HepG2 (cell line): Measurements from ENCODE around the gene ZNF624. TPM values are rescaled to one million over a fixed set of nuclear protein-coding genes. Genes with fewer than 3 reads are reported as not detected.

ENCODE experiments used
- CEBPG ChIP-seq: IDR thresholded peaks from 2 replicates; pipeline ENCODE4 v1.6.1; 2016
- GFI1 ChIP-seq: sonication (generic); formaldehyde crosslinking; IDR thresholded peaks from 2 replicates; pipeline ENCODE4 v1.5.0; 2020; ENCODE audit warnings: missing genetic modification reagents, mild to moderate bottlenecking, borderline replicate concordance
- GLI4 ChIP-seq: sonication (generic); formaldehyde crosslinking; IDR thresholded peaks from 2 replicates; pipeline ENCODE4 v1.5.1; 2020; ENCODE audit warnings: missing genetic modification reagents, mild to moderate bottlenecking, moderate library complexity, borderline replicate concordance
- JUND ChIP-seq: sonication (generic); formaldehyde crosslinking; IDR thresholded peaks from 2 replicates; pipeline ENCODE4 v1.8.0; 2022; ENCODE audit warnings: mild to moderate bottlenecking, missing genetic modification reagents
- LBX2 ChIP-seq: sonication (generic); formaldehyde crosslinking; IDR thresholded peaks from 2 replicates; pipeline ENCODE4 v1.5.0; 2020; ENCODE audit warnings: missing genetic modification reagents, mild to moderate bottlenecking, borderline replicate concordance
- MAF1 ChIP-seq: sonication (generic); formaldehyde crosslinking; IDR thresholded peaks from 2 replicates; pipeline ENCODE4 v1.5.0; 2020; ENCODE audit warnings: missing genetic modification reagents, borderline replicate concordance
- MXD3 ChIP-seq: IDR thresholded peaks from 2 replicates; pipeline ENCODE4 v1.6.1; 2016; ENCODE audit warnings: mild to moderate bottlenecking, missing biosample characterization, missing genetic modification reagents
- RFX5 ChIP-seq: IDR thresholded peaks from 2 replicates; pipeline ENCODE4 v1.6.1; 2011; ENCODE audit warnings: low read depth, low read length, improper control_type of control experiment
- ZMYM4 ChIP-seq: sonication (generic); formaldehyde crosslinking; IDR thresholded peaks from 2 replicates; pipeline ENCODE4 v1.8.1; 2023; ENCODE audit warnings: mild to moderate bottlenecking, missing genetic modification reagents
- ZNF367 ChIP-seq: sonication (generic); formaldehyde crosslinking; IDR thresholded peaks from 2 replicates; pipeline ENCODE4 v1.4.0; 2020; ENCODE audit warnings: missing genetic modification reagents, borderline replicate concordance
- ZNF383 ChIP-seq: sonication (generic); formaldehyde crosslinking; IDR thresholded peaks from 2 replicates; pipeline ENCODE4 v1.4.0; 2020; ENCODE audit warnings: missing genetic modification reagents, mild to moderate bottlenecking, borderline replicate concordance
- ZNF503 ChIP-seq: sonication (generic); formaldehyde crosslinking; IDR thresholded peaks from 2 replicates; pipeline ENCODE4 v1.4.0; 2020; ENCODE audit warnings: missing genetic modification reagents
- ZNF558 ChIP-seq: sonication (generic); formaldehyde crosslinking; IDR thresholded peaks from 2 replicates; pipeline ENCODE4 v1.9.0; 2022; ENCODE audit warnings: mild to moderate bottlenecking, missing genetic modification reagents, borderline replicate concordance
- ZNF629 ChIP-seq: sonication (generic); formaldehyde crosslinking; conservative IDR thresholded peaks from 2 replicates; pipeline ENCODE4 v1.5.0; 2020; ENCODE audit warnings: missing genetic modification reagents
- ZNF768 ChIP-seq: sonication (generic); formaldehyde crosslinking; IDR thresholded peaks from 2 replicates; pipeline ENCODE4 v1.4.0; 2020; ENCODE audit warnings: missing genetic modification reagents
- ZSCAN12 ChIP-seq: sonication (generic); formaldehyde crosslinking; IDR thresholded peaks from 2 replicates; pipeline ENCODE4 v1.9.0; 2021; ENCODE audit warnings: mild to moderate bottlenecking, missing genetic modification reagents
- polyA plus RNA-seq, 8 experiments: library from polyadenylated mRNA; depleted of rRNA in 3 of 8; stranded (reverse) in 7 of 8; unstranded in 1 of 8; fragments of >200 nt; fragmentation: Illumina TruSeq in 4 of 8; extraction: Trizol in 4 of 8; gene quantifications; 2 replicates each; pipeline versions ENCODE4 v1.2.1 to v1.2.3, GENCODE V29; 2011 to 2016; ENCODE audit warnings: low read depth in 4 of 8, missing spikeins in 1 of 8, mixed read lengths in 1 of 8; ENCODE audit not compliant: insufficient read depth in 1 of 8
- total RNA-seq, 5 experiments: library from RNA; depleted of rRNA; stranded (reverse); fragments of >200 nt; fragmentation: Illumina TruSeq; extraction: Trizol; gene quantifications; 2 replicates each; pipeline ENCODE4 v1.2.3, GENCODE V29; 2016; ENCODE audit warnings: low read depth in 1 of 5
- TF ChIP-seq, protein P1 (sequence below): sonication (generic); formaldehyde crosslinking; IDR thresholded peaks from 2 replicates; pipeline ENCODE4 v1.4.0; 2020; ENCODE audit warnings: missing genetic modification reagents
- TF ChIP-seq, protein P2 (sequence below): sonication (generic); formaldehyde crosslinking; IDR thresholded peaks from 2 replicates; pipeline ENCODE4 v1.9.0; 2021; ENCODE audit warnings: missing genetic modification reagents, mild to moderate bottlenecking, borderline replicate concordance
- TF ChIP-seq, protein P3 (sequence below): sonication (generic); formaldehyde crosslinking; IDR thresholded peaks from 2 replicates; pipeline ENCODE4 v1.8.0; 2022; ENCODE audit warnings: missing genetic modification reagents, low read depth, mild to moderate bottlenecking, borderline replicate concordance

The ZNF624 gene
- total and polyA plus RNA-seq, 2 of the 13 experiments (the other 11 are each of a cell fraction or from before 2014, with no cell fraction given) = 0.75 to 3.5 TPM

- TF ChIP-seq, protein P1, sequence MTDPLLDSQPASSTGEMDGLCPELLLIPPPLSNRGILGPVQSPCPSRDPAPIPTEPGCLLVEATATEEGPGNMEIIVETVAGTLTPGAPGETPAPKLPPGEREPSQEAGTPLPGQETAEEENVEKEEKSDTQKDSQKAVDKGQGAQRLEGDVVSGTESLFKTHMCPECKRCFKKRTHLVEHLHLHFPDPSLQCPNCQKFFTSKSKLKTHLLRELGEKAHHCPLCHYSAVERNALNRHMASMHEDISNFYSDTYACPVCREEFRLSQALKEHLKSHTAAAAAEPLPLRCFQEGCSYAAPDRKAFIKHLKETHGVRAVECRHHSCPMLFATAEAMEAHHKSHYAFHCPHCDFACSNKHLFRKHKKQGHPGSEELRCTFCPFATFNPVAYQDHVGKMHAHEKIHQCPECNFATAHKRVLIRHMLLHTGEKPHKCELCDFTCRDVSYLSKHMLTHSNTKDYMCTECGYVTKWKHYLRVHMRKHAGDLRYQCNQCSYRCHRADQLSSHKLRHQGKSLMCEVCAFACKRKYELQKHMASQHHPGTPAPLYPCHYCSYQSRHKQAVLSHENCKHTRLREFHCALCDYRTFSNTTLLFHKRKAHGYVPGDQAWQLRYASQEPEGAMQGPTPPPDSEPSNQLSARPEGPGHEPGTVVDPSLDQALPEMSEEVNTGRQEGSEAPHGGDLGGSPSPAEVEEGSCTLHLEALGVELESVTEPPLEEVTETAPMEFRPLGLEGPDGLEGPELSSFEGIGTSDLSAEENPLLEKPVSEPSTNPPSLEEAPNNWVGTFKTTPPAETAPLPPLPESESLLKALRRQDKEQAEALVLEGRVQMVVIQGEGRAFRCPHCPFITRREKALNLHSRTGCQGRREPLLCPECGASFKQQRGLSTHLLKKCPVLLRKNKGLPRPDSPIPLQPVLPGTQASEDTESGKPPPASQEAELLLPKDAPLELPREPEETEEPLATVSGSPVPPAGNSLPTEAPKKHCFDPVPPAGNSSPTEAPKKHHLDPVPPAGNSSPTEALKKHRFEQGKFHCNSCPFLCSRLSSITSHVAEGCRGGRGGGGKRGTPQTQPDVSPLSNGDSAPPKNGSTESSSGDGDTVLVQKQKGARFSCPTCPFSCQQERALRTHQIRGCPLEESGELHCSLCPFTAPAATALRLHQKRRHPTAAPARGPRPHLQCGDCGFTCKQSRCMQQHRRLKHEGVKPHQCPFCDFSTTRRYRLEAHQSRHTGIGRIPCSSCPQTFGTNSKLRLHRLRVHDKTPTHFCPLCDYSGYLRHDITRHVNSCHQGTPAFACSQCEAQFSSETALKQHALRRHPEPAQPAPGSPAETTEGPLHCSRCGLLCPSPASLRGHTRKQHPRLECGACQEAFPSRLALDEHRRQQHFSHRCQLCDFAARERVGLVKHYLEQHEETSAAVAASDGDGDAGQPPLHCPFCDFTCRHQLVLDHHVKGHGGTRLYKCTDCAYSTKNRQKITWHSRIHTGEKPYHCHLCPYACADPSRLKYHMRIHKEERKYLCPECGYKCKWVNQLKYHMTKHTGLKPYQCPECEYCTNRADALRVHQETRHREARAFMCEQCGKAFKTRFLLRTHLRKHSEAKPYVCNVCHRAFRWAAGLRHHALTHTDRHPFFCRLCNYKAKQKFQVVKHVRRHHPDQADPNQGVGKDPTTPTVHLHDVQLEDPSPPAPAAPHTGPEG = no peak
- no peak for TF ChIP-seq LBX2 (CRISPR knock-in tag)
- TF ChIP-seq ZNF367 (CRISPR knock-in tag) = no peak
- no peak for TF ChIP-seq MXD3 (CRISPR knock-in tag)
- no peak for TF ChIP-seq GFI1
- no peak for TF ChIP-seq MAF1
- no peak for TF ChIP-seq CEBPG
- no peak for TF ChIP-seq ZNF383
- no peak for TF ChIP-seq ZNF558 (CRISPR knock-in tag)
- no peak for TF ChIP-seq RFX5
- TF ChIP-seq JUND = no peak
- no peak for TF ChIP-seq ZNF503 (CRISPR knock-in tag)
- peak; percentile 61; the same call in 1 of the 2 replicates for TF ChIP-seq ZNF768 (CRISPR knock-in tag)
- no peak for TF ChIP-seq ZSCAN12
- no peak for TF ChIP-seq GLI4 (CRISPR knock-in tag)
- TF ChIP-seq ZMYM4 (CRISPR knock-in tag) = peak; percentile 89
- TF ChIP-seq, protein P2, sequence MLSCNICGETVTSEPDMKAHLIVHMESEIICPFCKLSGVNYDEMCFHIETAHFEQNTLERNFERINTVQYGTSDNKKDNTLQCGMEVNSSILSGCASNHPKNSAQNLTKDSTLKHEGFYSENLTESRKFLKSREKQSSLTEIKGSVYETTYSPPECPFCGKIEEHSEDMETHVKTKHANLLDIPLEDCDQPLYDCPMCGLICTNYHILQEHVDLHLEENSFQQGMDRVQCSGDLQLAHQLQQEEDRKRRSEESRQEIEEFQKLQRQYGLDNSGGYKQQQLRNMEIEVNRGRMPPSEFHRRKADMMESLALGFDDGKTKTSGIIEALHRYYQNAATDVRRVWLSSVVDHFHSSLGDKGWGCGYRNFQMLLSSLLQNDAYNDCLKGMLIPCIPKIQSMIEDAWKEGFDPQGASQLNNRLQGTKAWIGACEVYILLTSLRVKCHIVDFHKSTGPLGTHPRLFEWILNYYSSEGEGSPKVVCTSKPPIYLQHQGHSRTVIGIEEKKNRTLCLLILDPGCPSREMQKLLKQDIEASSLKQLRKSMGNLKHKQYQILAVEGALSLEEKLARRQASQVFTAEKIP (CRISPR knock-in tag) = no peak
- no peak for TF ChIP-seq ZNF629 (CRISPR knock-in tag)
- TF ChIP-seq, protein P3, sequence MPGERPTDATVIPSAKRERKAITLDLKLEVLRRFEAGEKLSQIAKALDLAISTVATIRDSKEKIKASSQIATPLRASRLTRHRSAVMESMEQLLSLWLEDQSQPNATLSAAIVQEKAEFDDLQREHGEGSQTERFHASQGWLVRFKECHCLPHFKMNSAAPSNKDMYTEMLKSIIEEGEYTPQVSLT (CRISPR knock-in tag) = no peak
Observed at GRCh38 chr17:16584273-16584995, 69.2 kb downstream of the ZNF624 start (continued).
